Measurements from ENCODE around the gene SLA2.
"Not testable (repeated sequence)": the region's sequence is repeated elsewhere in the genome, so short reads cannot be mapped to it uniquely, and the experiment has no call there.

Gene SLA2

DNA sequence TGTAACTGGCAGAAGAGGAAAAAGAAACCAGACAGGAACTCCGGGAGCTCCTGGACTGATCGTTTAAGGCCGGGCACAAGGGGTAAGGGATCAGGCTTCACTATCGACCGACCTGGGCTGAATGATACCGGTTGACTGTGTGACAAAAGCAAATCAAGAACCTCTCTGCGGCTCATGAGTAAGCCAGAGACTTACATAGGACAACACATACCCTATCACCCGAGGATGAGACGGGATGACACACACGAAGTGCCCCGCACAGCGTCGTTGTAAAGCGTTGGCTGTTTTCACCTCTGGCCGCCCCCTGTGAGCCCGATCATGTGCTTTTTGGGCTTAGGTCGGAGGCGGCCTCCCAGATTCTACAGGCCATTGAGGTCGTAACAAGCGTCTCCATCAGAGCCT is 73.3 kb downstream of the SLA2 start:
- DNase-seq, result peak; percentile 64

DNA sequence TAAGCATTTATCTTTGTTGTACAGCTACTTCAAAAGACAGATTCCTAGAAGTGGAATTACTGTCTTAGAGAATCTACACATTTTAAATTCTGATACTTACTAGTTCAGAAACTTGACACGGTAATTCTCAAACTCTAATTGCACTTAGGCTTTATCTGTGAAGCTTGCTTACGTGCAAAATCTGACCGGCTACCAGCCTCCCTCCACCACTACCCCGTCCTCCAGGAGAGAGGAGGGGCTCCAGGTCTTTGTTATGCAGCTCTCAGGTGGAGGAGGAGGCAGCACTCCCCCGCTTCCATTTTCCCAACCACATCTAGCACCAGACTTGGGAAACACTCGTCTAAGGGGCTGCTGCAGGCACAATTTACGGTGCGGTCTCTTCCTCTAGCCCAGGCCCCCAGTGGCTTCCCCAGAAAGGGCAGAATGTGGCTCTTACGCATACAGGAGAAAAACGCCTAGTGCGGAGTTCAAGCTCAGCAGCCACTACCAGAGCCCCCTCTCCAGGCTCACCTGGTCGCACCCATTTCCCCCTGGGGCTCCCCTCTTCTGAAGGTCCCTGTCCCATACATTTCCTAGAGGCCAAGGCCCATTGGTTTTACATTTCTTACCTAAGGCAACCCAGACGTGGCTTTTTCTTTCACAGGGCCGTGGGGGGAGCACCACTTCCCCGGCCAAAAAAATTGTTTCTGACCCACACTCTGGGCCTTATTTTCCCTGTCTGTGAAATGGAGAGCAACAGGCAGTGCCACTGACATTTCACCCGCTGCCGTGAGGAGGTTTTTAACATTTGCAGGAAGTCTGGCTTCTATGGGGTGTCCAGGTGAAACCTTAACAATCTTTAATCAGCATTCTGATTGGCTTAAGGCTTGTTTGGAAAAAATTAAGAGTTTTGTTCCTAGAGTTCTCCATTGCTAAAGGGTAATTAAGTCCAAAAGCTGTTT is 74.2 kb downstream of the SLA2 start:
- no peak for DNase-seq

DNA sequence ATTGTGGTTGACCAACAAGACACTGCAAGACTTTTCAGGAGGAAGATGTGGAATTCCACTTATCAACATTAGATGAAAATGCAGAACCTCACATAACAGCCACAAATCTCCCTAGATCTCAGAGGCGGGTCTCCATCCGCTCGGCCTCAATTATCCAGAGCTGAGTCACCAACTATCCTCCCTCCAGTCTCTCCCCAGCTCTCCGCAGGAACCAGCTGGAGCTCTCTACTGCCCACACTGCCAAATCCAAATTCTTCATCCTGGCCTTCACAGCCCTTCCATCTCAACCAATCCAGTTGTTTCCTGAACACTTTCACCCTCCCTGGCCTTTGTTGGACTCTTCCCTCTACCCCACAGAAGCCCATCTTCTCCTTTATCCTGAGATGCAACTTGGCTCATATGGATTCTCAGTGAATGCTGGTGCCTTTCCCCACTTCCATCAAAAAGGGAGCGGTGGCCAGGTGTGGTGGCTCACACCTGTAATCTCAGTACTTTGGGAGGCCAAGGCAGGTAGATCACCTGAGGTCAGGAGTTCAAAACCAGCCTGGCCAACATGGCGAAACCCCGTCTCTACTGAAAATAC is 76.1 kb downstream of the SLA2 start:
- no peak for DNase-seq

DNA sequence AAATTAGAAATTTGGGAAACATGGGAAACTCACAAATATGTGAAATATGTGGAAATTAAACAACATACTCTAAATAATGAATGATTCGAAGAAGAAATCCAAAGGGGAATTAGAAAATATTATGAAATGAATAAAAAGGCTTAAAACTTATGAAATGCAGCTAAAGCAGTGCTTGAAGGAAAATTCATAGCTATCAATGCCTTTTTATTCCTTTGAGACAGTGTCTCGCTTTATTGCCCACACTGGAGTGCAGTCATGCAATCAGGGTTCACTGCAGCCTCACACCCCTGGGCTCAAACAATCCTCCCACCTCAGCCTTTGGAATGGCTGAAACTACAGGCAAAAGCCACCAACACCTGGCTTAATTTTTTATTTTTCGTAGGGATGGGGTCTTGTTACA is 80.5 kb downstream of the SLA2 start:
- no peak for DNase-seq

DNA sequence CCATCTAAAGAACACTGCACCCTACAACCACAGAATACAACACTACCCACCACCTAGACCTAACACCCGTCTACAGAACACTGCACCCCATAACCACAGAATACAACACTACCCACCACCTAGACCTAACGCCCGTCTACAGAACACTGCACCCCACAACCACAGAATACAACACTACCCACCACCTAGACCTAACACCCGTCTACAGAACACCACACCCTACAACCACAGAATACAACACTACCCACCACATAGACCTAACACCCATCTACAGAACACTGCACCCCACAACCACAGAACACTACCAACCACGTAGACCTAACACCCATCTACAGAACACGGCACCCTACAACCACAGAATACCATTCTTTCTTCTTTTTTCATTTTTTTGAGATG is 81.3 kb downstream of the SLA2 start:
- DNase-seq, result not testable (repeated sequence)

DNA sequence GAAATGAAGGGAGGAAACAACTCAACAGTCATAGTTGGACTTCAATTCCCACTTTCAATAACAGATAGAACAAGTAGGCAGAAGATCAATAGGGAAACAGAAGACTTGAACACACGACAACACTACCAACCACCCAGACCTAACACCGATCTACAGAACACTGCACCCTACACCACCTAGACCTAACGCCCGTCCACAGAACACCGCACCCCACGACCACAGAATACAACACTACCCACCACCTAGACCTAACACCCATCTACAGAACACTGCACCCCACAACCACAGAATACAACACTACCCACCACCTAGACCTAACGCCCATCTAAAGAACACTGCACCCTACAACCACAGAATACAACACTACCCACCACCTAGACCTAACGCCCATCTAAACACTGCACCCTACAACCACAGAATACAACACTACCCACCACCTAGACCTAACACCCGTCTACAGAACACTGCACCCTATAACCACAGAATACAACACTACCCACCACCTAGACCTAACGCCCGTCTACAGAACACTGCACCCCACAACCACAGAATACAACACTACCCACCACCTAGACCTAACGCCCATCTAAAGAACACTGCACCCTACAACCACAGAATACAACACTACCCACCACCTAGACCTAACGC is 81.8 kb downstream of the SLA2 start:
- DNase-seq, result not testable (repeated sequence)

DNA sequence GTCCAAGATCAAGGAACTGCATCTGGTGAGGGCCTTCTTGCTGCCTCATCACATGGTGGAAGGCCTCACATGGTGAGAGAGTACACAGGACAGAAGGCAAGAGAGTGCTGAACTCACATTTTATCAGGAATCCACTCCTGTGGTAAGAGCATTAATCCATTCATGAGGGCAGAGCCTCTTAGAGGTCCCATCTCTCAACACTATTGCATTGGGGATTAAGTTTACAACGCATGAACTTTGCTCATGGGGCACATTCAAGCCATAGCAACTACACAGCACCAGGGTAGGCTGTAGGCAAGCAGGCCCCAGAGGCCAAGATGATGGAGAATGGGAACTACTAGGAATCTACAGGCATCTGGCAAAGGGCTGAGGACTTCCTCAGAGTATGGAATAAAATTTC is 82.6 kb downstream of the SLA2 start:
- DNase-seq, result no peak

DNA sequence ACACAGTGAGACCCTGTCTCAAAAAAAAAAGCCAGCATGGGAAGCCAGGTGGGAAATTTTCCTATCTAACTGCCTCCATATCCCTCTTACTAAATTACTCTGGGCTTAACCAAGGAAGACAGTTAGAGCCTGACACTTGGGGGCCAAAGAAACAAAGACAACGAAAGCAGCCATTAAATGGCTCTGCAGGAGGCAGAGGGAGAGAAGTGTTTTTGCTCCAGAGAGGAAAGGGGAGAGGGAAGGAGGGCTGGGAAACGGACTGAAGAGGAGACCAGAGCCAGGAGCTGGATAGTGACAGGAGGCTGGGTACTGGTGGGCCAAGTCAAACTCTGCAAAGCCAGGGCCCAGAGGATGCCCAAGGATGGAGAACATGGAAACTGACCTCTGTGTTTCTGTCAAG is 83.3 kb downstream of the SLA2 start:
- no peak for DNase-seq
